Stimulated activated CD4-positive, alpha-beta T cell treated with anti-CD3 and anti-CD28 coated beads, Interleukin-1b, Interleukin-23, amount 100 ng/mL, for 48 hours (primary cell): ENCODE results near the gene QSOX2.

Source experiments
- DNase-seq: peaks from one replicate; pipeline ENCODE4 v3.0.0-alpha.2; 2020

Gene QSOX2

DNA sequence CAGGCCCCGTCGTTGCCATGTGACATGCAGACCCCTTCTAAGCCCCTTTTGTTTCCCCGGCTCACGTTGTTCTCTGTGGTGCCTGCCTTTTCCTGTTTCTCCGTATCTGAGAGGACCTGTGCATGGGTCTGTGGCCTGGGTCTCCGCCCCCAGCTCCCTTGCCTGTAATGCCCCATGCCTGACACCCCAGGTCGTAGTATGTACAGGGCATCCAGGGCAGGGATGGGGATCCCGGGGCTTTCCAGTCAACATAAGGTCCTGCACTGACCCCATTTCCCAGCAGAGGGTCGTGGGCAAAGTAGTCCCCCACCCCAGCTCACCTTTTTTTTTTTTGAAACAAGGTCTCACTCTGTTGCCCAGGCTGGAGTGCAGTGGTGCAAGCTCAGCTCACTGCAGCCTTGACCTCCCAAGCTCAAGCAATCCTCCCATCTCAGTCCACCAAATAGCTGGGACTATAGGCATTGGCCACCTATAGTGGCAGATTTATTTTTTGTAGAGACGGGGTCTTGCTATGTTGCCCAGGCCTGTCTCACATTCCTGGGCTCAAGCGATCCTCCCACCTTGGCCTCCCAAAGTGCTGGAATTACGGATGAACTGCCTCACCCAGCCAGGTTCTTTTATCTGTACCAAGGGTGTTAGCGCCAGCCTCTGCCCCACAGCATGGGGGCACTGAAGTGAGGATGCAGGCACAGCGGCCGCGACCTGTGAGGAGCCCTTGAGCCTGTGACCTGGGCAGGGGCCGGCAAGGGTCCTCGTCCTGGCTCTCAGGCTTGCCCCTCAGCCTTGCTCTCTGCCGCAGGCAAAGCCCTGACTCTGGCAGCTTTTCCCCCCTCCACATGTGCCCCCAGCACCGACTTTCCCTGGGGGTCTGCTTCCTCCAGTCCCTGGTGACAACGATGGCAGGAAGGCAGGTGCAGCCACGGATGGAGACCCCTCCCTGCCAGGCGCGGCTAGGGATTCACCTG lies 19.1 kb upstream of the QSOX2 start:
- DNase-seq = no peak

DNA sequence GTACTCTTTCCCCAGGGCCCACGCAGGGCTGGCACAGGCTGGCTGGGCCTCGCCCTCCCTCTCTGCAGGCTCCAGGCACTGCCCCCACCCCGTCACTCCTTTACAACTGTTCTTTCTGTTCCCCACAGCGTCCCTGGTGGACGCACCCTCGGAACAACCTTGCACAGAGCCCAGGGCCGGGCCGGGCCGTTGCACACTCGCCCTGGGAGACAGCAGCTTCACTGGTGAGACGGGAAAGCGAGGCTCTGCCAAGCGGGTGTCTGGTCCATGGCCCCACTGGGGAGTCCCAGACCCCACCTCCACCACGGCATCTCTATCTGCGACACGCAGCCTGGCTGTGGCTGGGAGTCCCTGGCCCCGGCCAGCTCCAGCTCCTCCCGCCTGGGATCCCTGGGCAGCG lies 18.4 kb upstream of the QSOX2 start:
- no peak for DNase-seq

DNA sequence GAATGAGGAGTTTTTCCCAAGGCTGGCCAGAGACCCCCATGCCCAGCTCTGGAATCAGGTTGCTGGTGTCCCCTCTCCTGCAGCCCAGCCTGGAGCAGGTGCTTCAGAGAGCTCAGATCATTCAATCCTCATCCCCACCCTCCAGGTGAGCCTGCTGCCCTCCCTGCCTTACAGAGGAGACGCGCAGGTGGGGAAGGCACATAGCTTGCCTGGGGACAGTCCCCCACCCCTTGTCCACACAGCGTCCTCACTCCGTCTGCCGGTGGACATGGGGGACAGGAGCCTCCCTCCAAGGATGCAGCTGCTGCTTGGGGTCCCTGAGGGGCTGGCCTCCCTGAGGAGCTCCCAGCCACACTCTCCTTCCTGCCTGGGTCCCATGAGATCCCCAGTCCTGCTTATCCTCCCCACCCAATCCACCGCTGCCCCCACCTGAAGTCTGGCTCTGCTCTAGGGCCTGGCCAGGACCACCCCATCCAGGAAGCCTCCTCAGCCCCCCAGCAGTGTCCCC lies 17.1 kb upstream of the QSOX2 start:
- DNase-seq = no peak

DNA sequence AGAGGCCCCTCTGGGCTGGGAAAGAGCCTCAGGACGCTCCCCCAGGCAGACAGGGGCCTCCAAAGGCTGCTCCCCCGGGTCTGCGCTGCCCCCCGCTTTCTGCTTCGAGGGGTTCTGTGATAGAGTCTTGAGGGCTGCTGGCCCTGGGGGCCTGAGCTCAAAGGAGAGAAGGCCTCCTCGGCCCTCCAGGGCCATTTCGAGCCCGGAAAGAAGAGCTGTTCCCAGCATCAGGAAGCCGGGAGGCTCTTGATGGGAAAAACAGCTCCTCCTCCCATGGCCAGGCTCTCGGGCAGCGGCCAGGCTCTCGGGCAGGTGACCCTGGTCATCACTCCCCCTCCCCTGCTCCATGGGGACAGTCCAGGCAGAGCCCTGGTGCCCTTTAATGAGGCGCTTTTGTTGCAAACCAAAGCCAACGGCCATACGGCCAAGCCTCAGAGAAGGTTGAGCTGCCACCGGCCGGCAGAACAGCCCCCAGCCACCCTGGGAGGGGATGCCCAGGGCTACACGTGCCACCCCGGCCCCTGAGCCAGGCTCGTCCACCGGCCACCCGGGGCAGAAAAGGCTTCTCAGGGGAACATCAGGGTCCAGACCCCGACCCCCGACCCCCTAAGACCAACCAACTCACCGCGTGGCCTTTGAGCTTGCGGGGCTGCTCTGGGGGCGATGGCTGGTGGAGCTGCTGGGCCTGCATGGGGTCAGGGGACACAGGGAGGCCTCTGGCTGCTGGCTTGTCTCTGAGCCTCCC lies 16.2 kb upstream of the QSOX2 start:
- DNase-seq = no peak

- DNase-seq = no peak
Measured at GRCh38 chr9:136260936-136261472, 15.4 kb upstream of the QSOX2 start.

DNA sequence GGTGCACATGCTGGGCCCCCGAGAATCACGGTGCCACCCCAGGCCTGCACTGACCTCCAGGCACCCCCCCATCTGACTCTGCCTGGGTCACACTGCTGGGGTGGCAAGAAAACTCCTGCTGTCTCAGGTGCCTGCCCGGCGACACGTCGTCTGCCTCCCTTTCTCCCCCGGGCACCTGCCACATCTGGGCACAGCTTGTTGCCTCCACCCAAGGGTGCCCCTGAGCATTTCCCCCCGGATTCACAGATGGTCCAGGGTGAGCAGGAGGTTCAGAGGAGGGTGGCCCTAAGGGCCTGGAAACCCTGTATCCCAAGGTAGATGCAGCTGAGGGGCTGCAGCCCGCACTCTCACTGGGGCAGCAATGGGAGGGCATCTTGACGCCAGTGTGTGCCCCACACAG lies 14.9 kb upstream of the QSOX2 start:
- DNase-seq = no peak

- no peak for DNase-seq
Measured at GRCh38 chr9:136259836-136260235, 14.2 kb upstream of the QSOX2 start.

DNA sequence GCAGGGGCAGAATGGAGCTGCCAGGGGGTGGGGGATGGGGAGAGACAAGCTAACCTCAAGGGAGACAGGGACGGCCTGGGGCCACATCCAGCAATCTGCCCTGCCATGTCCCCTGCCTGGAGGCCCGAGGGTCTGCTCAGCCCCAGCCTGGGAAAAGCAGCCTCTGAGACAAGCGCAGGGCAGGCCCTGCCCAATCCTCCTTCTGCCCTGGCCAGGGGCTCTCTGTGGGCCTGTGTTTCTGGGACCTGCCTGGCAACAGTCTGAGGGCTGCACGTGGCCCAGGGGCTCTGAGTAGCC lies 13.9 kb upstream of the QSOX2 start:
- no peak for DNase-seq

GRCh38 chr9:136258786-136259516 lies 13.3 kb upstream of the QSOX2 start:
- no peak for DNase-seq

GRCh38 chr9:136258299-136258625 lies 12.7 kb upstream of the QSOX2 start:
- DNase-seq = no peak

GRCh38 chr9:136257381-136258298 lies 12.0 kb upstream of the QSOX2 start:
- no peak for DNase-seq

DNA sequence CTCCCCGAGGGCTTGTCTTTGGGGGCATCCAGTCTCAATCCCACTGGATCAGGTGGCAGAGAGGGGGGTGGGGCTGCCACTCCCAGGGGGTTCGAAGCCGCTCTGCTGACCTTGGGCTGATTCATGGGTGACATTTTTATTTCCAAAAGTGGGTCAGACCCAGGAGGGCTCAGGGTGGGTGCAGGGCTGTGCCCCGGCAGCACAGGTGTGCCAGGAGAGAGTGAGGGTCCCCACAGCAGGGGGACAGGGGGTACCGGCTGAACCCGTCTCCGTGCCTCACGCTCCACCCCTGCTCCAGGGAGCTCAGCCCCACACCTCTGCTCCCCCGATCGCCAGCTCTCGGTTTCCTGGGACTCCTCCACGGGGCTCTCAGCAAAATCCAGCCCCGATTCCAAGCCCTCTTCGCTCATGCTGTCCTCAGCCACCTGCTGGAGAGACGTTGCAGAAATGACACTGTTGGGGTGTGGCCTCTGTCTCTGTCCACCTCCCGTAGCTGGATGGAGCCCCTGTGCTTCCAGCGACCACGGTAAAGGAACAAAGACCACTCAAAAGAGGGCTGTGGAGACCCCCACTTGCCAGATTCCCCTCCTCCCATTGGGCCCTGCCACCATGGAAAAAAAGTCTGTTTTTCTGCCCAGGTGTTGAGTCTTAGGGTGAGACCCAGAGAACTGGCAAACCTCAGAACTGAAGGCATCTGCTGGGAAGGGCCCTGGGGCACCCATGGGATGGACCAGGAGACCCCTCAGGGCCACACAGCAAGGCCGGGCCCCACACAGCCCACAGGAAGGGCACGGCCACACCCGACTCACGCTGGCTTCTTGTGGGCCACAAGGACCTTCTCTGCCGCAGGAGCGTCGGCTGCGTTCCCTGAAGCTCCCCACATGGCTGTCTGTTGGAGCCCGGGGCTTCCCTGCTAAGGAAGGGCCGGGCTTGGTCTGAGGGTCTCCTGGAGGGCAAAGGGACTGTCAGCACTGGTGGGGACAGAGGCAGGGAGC lies 10.6 kb upstream of the QSOX2 start:
- no peak for DNase-seq

DNA sequence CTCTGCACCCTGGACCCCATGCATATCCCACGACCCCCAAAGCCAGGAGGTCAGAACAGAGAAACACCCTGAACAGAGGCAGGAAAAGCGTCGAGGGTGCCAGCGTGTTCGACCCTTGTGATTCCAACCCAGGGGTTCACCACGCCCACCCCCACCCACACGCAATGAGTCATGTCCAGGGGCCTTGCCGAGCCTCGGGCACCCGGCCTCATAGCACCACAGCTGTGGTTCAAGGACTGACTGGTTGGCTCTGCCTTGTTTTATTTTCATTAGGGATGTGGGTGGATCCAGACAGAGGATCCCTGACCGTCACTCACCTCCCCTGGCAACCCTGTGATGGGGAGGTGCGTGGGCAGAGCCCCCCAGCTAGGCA lies 9.5 kb upstream of the QSOX2 start:
- DNase-seq = no peak

DNA sequence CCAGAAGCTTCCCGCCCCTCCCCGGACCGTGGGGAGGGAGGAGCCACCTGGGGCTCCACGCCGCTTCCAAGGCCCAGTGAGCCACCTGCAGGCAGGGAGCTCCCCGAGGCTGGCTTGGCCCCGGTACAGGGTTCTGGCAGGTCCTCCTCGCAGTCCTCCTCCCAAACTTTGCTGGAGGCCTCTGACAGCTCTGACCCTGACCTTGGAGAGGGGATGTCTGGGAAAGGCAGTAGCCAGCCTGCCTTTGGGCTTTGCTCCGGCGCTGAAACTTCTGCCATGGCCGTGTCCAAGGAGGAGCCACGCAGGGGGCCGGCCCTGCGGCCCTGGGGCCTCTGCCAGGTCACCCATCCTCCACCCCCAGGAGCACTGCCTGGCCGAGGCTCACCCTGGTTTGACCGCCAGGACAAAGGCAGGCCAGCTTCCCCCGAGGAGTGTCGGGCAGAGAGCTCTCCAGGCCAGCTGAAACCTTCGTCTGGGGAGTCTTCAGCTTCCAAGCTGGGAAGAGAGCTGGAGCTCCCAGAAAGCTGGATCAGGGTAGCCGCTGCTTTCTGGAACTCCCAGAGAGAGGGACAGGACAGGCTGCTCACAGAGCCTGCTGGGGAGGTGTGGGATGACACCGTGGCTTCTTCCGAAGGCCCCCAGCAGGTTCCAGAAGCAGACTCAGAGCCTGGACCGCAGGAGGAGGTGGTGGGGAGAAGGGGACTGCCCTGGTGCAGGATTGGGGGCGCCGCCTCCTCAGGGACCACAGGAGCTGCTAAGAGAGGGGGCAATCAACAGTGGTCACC lies 9.0 kb upstream of the QSOX2 start:
- DNase-seq = no peak

DNA sequence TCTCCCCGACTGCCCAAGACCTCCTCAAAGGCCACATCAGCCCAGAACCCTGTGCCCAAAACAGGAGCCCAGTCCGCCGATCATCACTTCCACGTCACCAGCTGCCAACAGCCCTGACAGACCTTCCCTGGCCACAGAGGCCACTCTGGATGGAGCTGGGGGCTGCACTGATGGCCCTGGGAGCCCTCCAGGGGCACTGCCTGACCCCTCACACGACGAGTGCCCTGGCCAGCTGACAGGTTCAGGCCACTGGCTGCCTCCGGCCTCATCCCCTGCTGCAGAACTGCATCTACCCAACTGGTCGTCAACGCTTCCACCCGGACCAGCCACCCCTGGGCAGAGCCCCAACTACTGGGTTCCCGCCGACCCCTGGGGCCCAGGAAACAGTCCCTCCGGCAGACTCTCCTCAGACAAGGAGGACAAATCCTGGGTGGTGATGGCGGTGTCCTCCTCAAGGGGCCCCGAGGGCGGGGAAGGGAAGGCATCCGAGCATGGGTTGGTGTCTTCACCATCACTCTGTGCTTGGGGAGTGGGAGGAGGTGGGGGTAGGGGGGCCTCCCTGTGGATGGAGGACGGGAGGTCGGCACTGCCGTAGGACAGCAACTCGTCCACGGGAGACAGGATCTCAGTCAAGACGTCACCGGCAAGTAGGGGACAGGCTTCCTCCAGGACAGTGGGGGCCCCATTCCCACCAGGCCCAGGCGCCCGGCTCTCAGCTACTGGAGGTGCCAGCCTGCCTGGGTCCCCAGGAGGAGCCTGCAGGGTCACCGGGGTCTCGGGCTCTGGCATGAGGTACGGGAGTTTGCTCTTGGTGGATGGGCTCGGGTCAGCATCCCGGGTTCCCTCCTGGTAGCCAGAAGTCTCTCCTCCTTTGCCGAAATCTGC lies 7.9 kb upstream of the QSOX2 start:
- DNase-seq = no peak

DNA sequence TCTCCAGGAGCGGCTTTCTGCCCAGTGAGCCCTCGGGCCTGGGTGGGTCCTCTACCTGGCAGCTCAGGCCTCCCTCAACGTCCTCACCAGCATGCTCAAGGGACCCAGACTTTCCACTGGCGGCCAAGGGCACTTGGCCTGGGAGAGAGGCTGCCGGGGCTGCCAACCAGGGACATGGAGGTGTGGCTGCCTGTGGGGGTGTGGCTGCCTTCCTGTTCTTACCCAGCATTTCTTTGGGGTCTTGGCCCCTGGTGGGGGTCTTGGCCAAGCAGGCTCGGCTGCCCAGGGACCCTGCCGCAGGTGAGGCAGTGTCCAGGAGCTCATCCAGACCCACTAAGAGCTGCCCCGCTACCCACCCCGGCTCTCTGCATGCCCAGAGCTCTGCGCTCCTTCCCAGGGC lies 7.2 kb upstream of the QSOX2 start:
- DNase-seq = no peak

DNA sequence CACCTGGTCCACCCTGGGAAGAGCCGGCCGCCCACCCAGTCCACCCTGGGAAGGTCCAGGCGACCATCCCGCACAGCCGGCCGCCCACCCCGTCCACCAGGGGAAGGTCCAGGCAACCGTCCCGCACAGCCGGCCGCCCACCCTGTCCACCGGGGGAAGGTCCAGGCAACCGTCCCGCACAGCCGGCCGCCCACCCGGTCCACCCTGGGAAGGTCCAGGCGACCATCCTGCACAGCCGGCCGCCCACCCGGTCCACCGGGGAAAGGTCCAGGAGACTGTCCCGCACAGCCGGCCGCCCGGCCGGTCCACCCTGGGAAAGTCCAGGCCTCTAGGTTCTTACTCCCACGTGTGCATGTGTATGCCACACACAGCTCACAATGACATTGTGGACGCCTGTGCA lies 6.7 kb upstream of the QSOX2 start:
- DNase-seq = no peak

- DNase-seq = no peak
Measured at GRCh38 chr9:136251264-136252115, 5.9 kb upstream of the QSOX2 start.
